NT2/D1 (cell line): ENCODE results near the gene GAB1.

ENCODE experiments used
- SUZ12 ChIP-seq: IDR thresholded peaks from 2 replicates; pipeline ENCODE4 v1.6.1; 2011; ENCODE audit not compliant: insufficient read length, insufficient read depth; ENCODE audit errors: extremely low read depth
- YY1 ChIP-seq: IDR thresholded peaks from 2 replicates; pipeline ENCODE4 v1.6.1; 2011; ENCODE audit not compliant: insufficient read length, insufficient read depth
- ZNF274 ChIP-seq: IDR thresholded peaks from 2 replicates; pipeline ENCODE4 v1.6.1; 2011; ENCODE audit warnings: mild to moderate bottlenecking, low read depth, low read length

DNA sequence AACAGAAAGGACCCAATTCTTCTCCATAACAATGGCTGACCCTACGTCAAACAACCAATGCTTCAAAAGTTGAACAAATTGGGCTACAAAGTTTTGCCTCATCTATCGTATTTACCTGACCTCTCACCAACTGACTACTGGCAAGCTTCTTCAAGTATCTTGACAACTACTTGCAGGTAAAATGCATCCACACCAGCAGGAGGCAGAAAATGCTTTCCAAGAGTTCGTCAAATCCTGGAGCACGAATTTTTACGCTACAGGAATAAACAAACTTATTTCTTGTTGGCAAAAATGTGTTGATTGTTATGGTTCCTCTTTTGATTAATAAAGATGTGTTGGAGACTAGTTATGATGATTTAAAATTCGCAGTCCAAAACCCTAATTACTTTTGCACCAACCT, 6.7 kb upstream of the GAB1 start:
- TF ChIP-seq YY1 (no peak), ZNF274 (no peak), SUZ12 (no peak)
